H4 (cell line): Measurements from ENCODE around the gene C16orf82. TPM values are rescaled to one million over a fixed set of nuclear protein-coding genes. Genes with fewer than 3 reads are reported as not detected.

ENCODE experiments used
- DNase-seq: peaks from one replicate; pipeline ENCODE4 v3.0.0-alpha.2; 2015; ENCODE audit warnings: low spot score
- total RNA-seq: library from RNA; depleted of rRNA; stranded (reverse); fragments of >200 nt; shearing (Covaris generic); gene quantifications from 2 replicates; pipeline ENCODE4 v1.2.3, GENCODE V29; 2014

C16orf82 gene
- total RNA-seq, 1 experiment from 2014 or later = 0.08 TPM

GRCh38 chr16:27088216-27088615, 21.5 kb downstream of the C16orf82 start:
- no peak for DNase-seq

GRCh38 chr16:27096375-27096774, 29.6 kb downstream of the C16orf82 start:
- DNase-seq = no peak

- DNase-seq = peak; percentile 56
These were observed 31.1 kb downstream of the C16orf82 start for GRCh38 chr16:27097800-27098230.

- DNase-seq = no peak
These were observed 31.8 kb downstream of the C16orf82 start for GRCh38 chr16:27098366-27099049.

GRCh38 chr16:27102701-27103575, 36.2 kb downstream of the C16orf82 start:
- peak; percentile 23 for DNase-seq

GRCh38 chr16:27103954-27104353, 37.2 kb downstream of the C16orf82 start:
- DNase-seq = no peak

GRCh38 chr16:27106305-27106704, 39.6 kb downstream of the C16orf82 start:
- DNase-seq = no peak

GRCh38 chr16:27107185-27107592, 40.5 kb downstream of the C16orf82 start:
- DNase-seq = no peak

- no peak for DNase-seq
These were observed 41.5 kb downstream of the C16orf82 start for GRCh38 chr16:27108051-27108770.

GRCh38 chr16:27108826-27109665, 42.3 kb downstream of the C16orf82 start:
- DNase-seq = no peak

- DNase-seq = peak; percentile 51
These were observed 43.2 kb downstream of the C16orf82 start for GRCh38 chr16:27109666-27110523.

- no peak for DNase-seq
These were observed 43.8 kb downstream of the C16orf82 start for GRCh38 chr16:27110524-27110896.

GRCh38 chr16:27111486-27111885, 44.8 kb downstream of the C16orf82 start:
- DNase-seq = no peak

GRCh38 chr16:27112093-27112811, 45.5 kb downstream of the C16orf82 start:
- no peak for DNase-seq

GRCh38 chr16:27113341-27113841, 46.7 kb downstream of the C16orf82 start:
- no peak for DNase-seq

GRCh38 chr16:27114006-27114405, 47.3 kb downstream of the C16orf82 start:
- DNase-seq = no peak

GRCh38 chr16:27118526-27118925, 51.8 kb downstream of the C16orf82 start:
- DNase-seq = no peak
